HepG2 (cell line): ENCODE data around the gene GRID1. TPM values are rescaled to one million over a fixed set of nuclear protein-coding genes. Genes with fewer than 3 reads are reported as not detected.

Source experiments
- ATAC-seq: fragments of 200-7000 bp; cut with Tn5 transposase; 3 replicates; pipeline ENCODE4 v1.9.1; 2020; ENCODE audit warnings: mild to moderate bottlenecking, moderate library complexity
- BruUV-seq: library from RNA; stranded (reverse); fragments of 400-500 nt; replicated peaks from 2 replicates; lab custom pipeline; 2021; lab: Mats Ljungman, UMichigan
- CTCF ChIA-PET: fragments of 300-600 bp; formaldehyde crosslinking; extraction: SDS; loops from one replicate; lab custom pipeline; 2021; ENCODE audit warnings: low total read pairs, inconsistent platforms, low intra/inter-chr PET ratio; lab: Yijun Ruan, JAX
- POLR2A ChIA-PET: fragments of 350-600 bp; sonication (Branson Sonifier 250); formaldehyde crosslinking; loops from one replicate; lab custom pipeline; 2020; ENCODE audit warnings: antibody characterized with exemption, inconsistent platforms; lab: Yijun Ruan, JAX
- DNase-seq: peaks from one replicate; pipeline ENCODE4 v3.0.0-alpha.2; 2015; ENCODE audit warnings: low spot score
- FAIRE-seq: peaks from 3 replicates; lab custom pipeline; 2011; peaks lifted over from hg19 to GRCh38; lab: Jason Lieb, UNC
- H2AFZ ChIP-seq: one replicate; pipeline ENCODE4 v1.6.1; 2011; ENCODE audit warnings: low read length, inconsistent platforms
- H3K27ac ChIP-seq: fragments of 300-600 bp; 3 replicates; pipeline ENCODE4 v1.8.0; 2011; ENCODE audit warnings: mixed run types, mild to moderate bottlenecking, mixed read lengths, low read length, inconsistent platforms; ENCODE audit not compliant: insufficient read depth; ENCODE audit errors: extremely low read length
- H3K27me3 ChIP-seq, 2 experiments: fragments of 200-600 bp in 1 of 2; 2 replicates in 1 of 2; 3 replicates in 1 of 2; pipeline versions ENCODE4 v1.6.0 to v1.8.0; 2011; ENCODE audit warnings: low read length in 2 of 2, mild to moderate bottlenecking in 2 of 2, moderate library complexity in 2 of 2, inconsistent platforms in 1 of 2; ENCODE audit not compliant: insufficient read depth in 2 of 2, control insufficient read depth in 1 of 2
- H3K36me3 ChIP-seq, 2 experiments: fragments of 200-600 bp in 1 of 2; replicated peaks in 1 of 2; 2 replicates in 1 of 2; 3 replicates in 1 of 2; pipeline versions ENCODE4 v1.5.1 to v1.8.0; 2011; ENCODE audit warnings: low read length in 2 of 2, inconsistent platforms in 1 of 2; ENCODE audit not compliant: insufficient read depth in 2 of 2, control insufficient read depth in 1 of 2
- H3K4me1 ChIP-seq: 2 replicates; pipeline ENCODE4 v1.5.1; 2012; ENCODE audit warnings: low read length, inconsistent platforms; ENCODE audit not compliant: insufficient read depth
- H3K4me2 ChIP-seq: 2 replicates; pipeline ENCODE4 v1.6.0; 2011; ENCODE audit warnings: low read depth, low read length, inconsistent platforms
- H3K4me3 ChIP-seq, 3 experiments: fragments of 200-600 bp in 1 of 3; sonication (generic), shearing (Covaris generic) in 1 of 3; replicated peaks in 1 of 3; 2 replicates each; pipeline ENCODE4 v1.5.1; 2011 to 2016; ENCODE audit warnings: low read length in 3 of 3, inconsistent platforms in 2 of 3, low read depth in 2 of 3, mild to moderate bottlenecking in 2 of 3, control low read depth in 1 of 3, mixed read lengths in 1 of 3; ENCODE audit not compliant: insufficient read depth in 1 of 3
- H3K79me2 ChIP-seq: one replicate; pipeline ENCODE4 v1.6.1; 2011; ENCODE audit warnings: low read length, inconsistent platforms; ENCODE audit not compliant: insufficient read depth
- H3K9ac ChIP-seq: 2 replicates; pipeline ENCODE4 v1.6.0; 2011; ENCODE audit warnings: mild to moderate bottlenecking, low read depth, low read length, inconsistent platforms; ENCODE audit not compliant: insufficient read depth
- H3K9me3 ChIP-seq: 2 replicates; pipeline ENCODE4 v1.5.1; 2012; ENCODE audit warnings: mild to moderate bottlenecking, low read length
- H4K20me1 ChIP-seq: 2 replicates; pipeline ENCODE4 v1.6.0; 2011; ENCODE audit warnings: inconsistent platforms, mild to moderate bottlenecking, low read length, moderate library complexity; ENCODE audit not compliant: insufficient read depth
- ARID2 ChIP-seq: sonication (generic); formaldehyde crosslinking; IDR thresholded peaks from 2 replicates; pipeline ENCODE4 v1.8.1; 2022; ENCODE audit warnings: mild to moderate bottlenecking, missing genetic modification reagents, borderline replicate concordance
- GPN1 ChIP-seq: sonication (generic); formaldehyde crosslinking; IDR thresholded peaks from 2 replicates; pipeline ENCODE4 v1.5.1; 2020; ENCODE audit warnings: missing genetic modification reagents, borderline replicate concordance
- MTA1 ChIP-seq: sonication (generic); formaldehyde crosslinking; IDR thresholded peaks from 2 replicates; pipeline ENCODE4 v1.4.0; 2020; ENCODE audit warnings: missing genetic modification reagents, mild to moderate bottlenecking, borderline replicate concordance
- YEATS4 ChIP-seq: sonication (generic); formaldehyde crosslinking; IDR thresholded peaks from 2 replicates; pipeline ENCODE4 v1.4.0; 2020; ENCODE audit warnings: missing genetic modification reagents, borderline replicate concordance
- ZNF510 ChIP-seq: sonication (generic); formaldehyde crosslinking; IDR thresholded peaks from 2 replicates; pipeline ENCODE4 v1.4.0; 2020; ENCODE audit warnings: low read depth, mild to moderate bottlenecking, missing genetic modification reagents
- ZNF567 ChIP-seq: sonication (generic); formaldehyde crosslinking; IDR thresholded peaks from 2 replicates; pipeline ENCODE4 v1.8.1; 2023; ENCODE audit warnings: mild to moderate bottlenecking, missing genetic modification reagents, borderline replicate concordance
- WGBS: methylation state at CpG from one replicate; pipeline ENCODE4 v1.1.6; 2017; ENCODE audit warnings: low lambda C conversion rate; 5-methylcytosine and 5-hydroxymethylcytosine counted together
- in situ Hi-C: cut with HindIII; loops from 2 replicates; pipeline ENCODE4 v1.10.0; 2017; ENCODE audit warnings: low pct_unique_long_range_greater_than_20kb; ENCODE audit not compliant: extremely low pct_ligation_motif_present
- intact Hi-C: fragments of 100-400 bp; cut with micrococcal nuclease; formaldehyde crosslinking; loops from one replicate; pipeline ENCODE4 v1.10.0; 2022; ENCODE audit not compliant: unreplicated experiment
- polyA plus RNA-seq, 8 experiments: library from polyadenylated mRNA; depleted of rRNA in 3 of 8; stranded (reverse) in 7 of 8; unstranded in 1 of 8; fragments of >200 nt; fragmentation: Illumina TruSeq in 4 of 8; extraction: Trizol in 4 of 8; gene quantifications; 2 replicates each; pipeline versions ENCODE4 v1.2.1 to v1.2.3, GENCODE V29; 2011 to 2016; ENCODE audit warnings: low read depth in 4 of 8, missing spikeins in 1 of 8, mixed read lengths in 1 of 8; ENCODE audit not compliant: insufficient read depth in 1 of 8
- total RNA-seq, 5 experiments: library from RNA; depleted of rRNA; stranded (reverse); fragments of >200 nt; fragmentation: Illumina TruSeq; extraction: Trizol; gene quantifications; 2 replicates each; pipeline ENCODE4 v1.2.3, GENCODE V29; 2016; ENCODE audit warnings: low read depth in 1 of 5
- TF ChIP-seq, protein P1 (sequence below): sonication (generic); formaldehyde crosslinking; IDR thresholded peaks from 2 replicates; pipeline ENCODE4 v1.5.0; 2020; ENCODE audit warnings: missing genetic modification reagents, mild to moderate bottlenecking, borderline replicate concordance
- TF ChIP-seq, protein P2 (sequence below): IDR thresholded peaks from 2 replicates; pipeline ENCODE4 v1.6.1; 2016; ENCODE audit warnings: mild to moderate bottlenecking, missing biosample characterization, missing genetic modification reagents
- TF ChIP-seq, protein P3 (sequence below): sonication (generic); formaldehyde crosslinking; conservative IDR thresholded peaks from 2 replicates; pipeline ENCODE4 v1.5.0; 2020; ENCODE audit warnings: missing genetic modification reagents
- TF ChIP-seq, protein P4 (sequence below): sonication (generic); formaldehyde crosslinking; IDR thresholded peaks from 2 replicates; pipeline ENCODE4 v1.4.0; 2020; ENCODE audit warnings: missing genetic modification reagents
- TF ChIP-seq, protein P5 (sequence below): sonication (generic); formaldehyde crosslinking; IDR thresholded peaks from 2 replicates; pipeline ENCODE4 v1.4.0; 2020; ENCODE audit warnings: missing genetic modification reagents, low read depth, mild to moderate bottlenecking, borderline replicate concordance
- TF ChIP-seq, protein P6 (sequence below): sonication (generic); formaldehyde crosslinking; IDR thresholded peaks from 2 replicates; pipeline ENCODE4 v1.4.0; 2020; ENCODE audit warnings: missing genetic modification reagents, borderline replicate concordance

The GRID1 gene
- total and polyA plus RNA-seq, 2 of the 13 experiments (the other 11 are each of a cell fraction or from before 2014, with no cell fraction given) = 0.05 TPM; not detected in 1

DNA sequence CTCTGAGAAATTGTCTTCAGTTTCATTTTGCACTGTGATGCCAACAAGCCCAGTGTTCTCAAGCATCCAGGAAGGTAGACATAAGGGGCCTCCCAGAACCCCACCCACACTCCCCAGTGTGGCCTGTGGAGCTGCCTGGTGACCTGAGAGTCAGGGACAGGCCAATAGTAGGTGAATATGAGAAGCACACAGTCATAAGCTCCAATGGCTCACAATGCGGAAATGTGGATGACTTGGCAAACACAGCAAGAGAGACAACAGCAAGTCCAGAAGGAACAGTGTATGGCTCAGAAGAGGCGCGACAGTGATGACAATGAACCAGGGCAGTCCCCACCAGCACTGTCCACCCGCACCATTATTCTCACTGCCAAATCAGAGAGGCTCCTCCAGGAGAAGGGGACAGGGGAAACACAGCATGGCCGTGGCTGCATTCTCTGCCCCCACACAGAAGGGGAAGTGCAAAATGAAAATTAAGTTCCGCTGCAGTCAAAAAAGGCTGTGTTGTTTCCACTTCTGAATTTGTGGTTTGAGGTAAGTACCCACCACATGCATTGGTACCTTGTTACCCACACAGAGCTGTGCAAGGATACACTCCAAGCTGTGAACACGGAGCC lies 419.8 kb downstream of the GRID1 start:
- Histone ChIP-seq H3K4me1 (no peaks in the 10 kb centered on the region), H3K79me2 (no peaks in the 10 kb centered on the region), H3K4me3 (no peak overlapping the region), H2AFZ (no peak overlapping the region), H3K9ac (no peak overlapping the region), H3K4me2 (no peak overlapping the region), H3K9me3 (no peaks in the 10 kb centered on the region), H3K27me3 (no peaks in the 10 kb centered on the region), H3K36me3 (no peaks in the 10 kb centered on the region), H3K27ac (no peak overlapping the region), H4K20me1 (no peaks in the 10 kb centered on the region)
- ATAC-seq (no peak), DNase-seq (no peak), FAIRE-seq (no peak)
- intact Hi-C loops (no loop called here), in situ Hi-C loops (no loop called here)
- WGBS = 18% methylated on average over 7 of the region's 7 CpGs
- ChIA-PET CTCF (no interaction called here), POLR2A (no interaction called here)
- no TSS peak for BruUV-seq
- no peak for TF ChIP-seq ARID2 (CRISPR knock-in tag)
- TF ChIP-seq ZNF510 = no peak
- TF ChIP-seq, protein P1, sequence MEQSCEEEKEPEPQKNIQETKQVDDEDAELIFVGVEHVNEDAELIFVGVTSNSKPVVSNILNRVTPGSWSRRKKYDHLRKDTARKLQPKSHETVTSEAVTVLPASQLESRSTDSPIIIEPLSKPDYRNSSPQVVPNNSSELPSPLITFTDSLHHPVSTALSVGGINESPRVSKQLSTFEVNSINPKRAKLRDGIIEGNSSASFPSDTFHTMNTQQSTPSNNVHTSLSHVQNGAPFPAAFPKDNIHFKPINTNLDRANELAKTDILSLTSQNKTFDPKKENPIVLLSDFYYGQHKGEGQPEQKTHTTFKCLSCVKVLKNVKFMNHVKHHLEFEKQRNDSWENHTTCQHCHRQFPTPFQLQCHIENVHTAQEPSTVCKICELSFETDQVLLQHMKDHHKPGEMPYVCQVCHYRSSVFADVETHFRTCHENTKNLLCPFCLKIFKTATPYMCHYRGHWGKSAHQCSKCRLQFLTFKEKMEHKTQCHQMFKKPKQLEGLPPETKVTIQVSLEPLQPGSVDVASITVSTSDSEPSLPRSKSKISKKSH = no peak
- TF ChIP-seq, protein P2, sequence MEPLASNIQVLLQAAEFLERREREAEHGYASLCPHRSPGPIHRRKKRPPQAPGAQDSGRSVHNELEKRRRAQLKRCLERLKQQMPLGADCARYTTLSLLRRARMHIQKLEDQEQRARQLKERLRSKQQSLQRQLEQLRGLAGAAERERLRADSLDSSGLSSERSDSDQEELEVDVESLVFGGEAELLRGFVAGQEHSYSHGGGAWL (CRISPR knock-in tag) = no peak
- TF ChIP-seq YEATS4 (CRISPR knock-in tag) = no peak
- no peak for TF ChIP-seq GPN1 (CRISPR knock-in tag)
- TF ChIP-seq, protein P3, sequence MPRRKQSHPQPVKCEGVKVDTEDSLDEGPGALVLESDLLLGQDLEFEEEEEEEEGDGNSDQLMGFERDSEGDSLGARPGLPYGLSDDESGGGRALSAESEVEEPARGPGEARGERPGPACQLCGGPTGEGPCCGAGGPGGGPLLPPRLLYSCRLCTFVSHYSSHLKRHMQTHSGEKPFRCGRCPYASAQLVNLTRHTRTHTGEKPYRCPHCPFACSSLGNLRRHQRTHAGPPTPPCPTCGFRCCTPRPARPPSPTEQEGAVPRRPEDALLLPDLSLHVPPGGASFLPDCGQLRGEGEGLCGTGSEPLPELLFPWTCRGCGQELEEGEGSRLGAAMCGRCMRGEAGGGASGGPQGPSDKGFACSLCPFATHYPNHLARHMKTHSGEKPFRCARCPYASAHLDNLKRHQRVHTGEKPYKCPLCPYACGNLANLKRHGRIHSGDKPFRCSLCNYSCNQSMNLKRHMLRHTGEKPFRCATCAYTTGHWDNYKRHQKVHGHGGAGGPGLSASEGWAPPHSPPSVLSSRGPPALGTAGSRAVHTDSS (CRISPR knock-in tag) = no peak
- TF ChIP-seq ZNF567 (CRISPR knock-in tag) = no peak
- TF ChIP-seq, protein P4, sequence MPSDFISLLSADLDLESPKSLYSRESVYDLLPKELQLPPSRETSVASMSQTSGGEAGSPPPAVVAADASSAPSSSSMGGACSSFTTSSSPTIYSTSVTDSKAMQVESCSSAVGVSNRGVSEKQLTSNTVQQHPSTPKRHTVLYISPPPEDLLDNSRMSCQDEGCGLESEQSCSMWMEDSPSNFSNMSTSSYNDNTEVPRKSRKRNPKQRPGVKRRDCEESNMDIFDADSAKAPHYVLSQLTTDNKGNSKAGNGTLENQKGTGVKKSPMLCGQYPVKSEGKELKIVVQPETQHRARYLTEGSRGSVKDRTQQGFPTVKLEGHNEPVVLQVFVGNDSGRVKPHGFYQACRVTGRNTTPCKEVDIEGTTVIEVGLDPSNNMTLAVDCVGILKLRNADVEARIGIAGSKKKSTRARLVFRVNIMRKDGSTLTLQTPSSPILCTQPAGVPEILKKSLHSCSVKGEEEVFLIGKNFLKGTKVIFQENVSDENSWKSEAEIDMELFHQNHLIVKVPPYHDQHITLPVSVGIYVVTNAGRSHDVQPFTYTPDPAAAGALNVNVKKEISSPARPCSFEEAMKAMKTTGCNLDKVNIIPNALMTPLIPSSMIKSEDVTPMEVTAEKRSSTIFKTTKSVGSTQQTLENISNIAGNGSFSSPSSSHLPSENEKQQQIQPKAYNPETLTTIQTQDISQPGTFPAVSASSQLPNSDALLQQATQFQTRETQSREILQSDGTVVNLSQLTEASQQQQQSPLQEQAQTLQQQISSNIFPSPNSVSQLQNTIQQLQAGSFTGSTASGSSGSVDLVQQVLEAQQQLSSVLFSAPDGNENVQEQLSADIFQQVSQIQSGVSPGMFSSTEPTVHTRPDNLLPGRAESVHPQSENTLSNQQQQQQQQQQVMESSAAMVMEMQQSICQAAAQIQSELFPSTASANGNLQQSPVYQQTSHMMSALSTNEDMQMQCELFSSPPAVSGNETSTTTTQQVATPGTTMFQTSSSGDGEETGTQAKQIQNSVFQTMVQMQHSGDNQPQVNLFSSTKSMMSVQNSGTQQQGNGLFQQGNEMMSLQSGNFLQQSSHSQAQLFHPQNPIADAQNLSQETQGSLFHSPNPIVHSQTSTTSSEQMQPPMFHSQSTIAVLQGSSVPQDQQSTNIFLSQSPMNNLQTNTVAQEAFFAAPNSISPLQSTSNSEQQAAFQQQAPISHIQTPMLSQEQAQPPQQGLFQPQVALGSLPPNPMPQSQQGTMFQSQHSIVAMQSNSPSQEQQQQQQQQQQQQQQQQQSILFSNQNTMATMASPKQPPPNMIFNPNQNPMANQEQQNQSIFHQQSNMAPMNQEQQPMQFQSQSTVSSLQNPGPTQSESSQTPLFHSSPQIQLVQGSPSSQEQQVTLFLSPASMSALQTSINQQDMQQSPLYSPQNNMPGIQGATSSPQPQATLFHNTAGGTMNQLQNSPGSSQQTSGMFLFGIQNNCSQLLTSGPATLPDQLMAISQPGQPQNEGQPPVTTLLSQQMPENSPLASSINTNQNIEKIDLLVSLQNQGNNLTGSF (CRISPR knock-in tag) = no peak
- no peak for TF ChIP-seq MTA1 (CRISPR knock-in tag)
- TF ChIP-seq, protein P5, sequence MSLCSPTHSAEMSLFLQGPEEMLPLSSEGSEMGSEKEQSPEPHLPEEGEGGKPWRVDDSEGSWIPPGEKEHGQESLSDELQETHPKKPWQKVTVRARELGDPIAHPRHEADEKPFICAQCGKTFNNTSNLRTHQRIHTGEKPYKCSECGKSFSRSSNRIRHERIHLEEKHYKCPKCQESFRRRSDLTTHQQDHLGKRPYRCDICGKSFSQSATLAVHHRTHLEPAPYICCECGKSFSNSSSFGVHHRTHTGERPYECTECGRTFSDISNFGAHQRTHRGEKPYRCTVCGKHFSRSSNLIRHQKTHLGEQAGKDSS (CRISPR knock-in tag) = no peak
- TF ChIP-seq, protein P6, sequence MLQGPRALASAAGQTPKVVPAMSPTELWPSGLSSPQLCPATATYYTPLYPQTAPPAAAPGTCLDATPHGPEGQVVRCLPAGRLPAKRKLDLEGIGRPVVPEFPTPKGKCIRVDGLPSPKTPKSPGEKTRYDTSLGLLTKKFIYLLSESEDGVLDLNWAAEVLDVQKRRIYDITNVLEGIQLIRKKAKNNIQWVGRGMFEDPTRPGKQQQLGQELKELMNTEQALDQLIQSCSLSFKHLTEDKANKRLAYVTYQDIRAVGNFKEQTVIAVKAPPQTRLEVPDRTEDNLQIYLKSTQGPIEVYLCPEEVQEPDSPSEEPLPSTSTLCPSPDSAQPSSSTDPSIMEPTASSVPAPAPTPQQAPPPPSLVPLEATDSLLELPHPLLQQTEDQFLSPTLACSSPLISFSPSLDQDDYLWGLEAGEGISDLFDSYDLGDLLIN (CRISPR knock-in tag) = no peak
